Activated naive CD4-positive, alpha-beta T cell treated with anti-CD3 and anti-CD28 coated beads, Interleukin-2, amount 50 U/mL, for 16 hours (primary cell): ENCODE data around the gene NAV2.
A peak's percentile ranks its signal among the peaks of the same experiment; 100 is the strongest.
"Not testable (repeated sequence)": the region's sequence is repeated elsewhere in the genome, so short reads cannot be mapped to it uniquely, and the experiment has no call there.

Experiments used
- DNase-seq: peaks from one replicate; pipeline ENCODE4 v3.0.0-alpha.2; 2020

Gene NAV2

GRCh38 chr11:20105427-20105826 lies 392.8 kb downstream of the NAV2 start:
- no peak for DNase-seq

GRCh38 chr11:20109731-20110445 lies 397.3 kb downstream of the NAV2 start:
- no peak for DNase-seq

DNA sequence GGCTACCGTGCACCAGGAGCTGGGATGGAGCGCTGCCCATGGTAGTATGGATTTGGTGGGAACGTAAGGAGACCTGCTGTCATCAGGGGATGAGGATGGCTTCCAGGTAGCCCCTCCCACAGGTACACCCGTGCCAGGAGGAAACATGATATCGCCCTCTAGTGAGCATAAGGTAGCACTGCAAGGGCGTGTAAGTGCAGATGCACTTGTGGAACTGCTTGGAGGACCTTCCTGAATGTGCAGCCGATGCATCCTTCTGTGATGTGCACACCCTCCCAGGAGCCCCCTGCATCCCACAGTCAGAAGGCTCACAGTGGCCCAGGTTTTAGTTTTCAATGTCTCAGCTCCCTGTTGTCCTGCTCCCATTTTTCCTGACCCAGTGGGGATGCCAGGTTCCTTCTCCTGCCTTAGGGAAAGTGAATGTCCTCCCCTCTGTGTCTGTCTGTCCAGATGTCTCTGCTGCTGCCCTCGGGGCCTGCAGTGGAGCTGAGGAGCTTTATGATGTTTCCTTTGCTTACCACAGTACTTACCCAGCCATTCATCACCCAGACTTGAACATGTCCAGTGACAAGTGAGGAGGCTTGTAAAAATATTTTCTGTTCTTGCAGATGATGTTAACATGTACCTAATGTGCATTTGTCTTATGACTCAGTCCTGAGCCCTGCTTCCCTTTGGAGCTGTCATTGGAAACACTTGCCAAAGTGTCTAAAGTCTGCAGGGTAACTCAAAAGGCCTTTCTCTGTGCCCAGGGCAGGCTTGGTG lies 398.5 kb downstream of the NAV2 start:
- DNase-seq, result peak; percentile 20

DNA sequence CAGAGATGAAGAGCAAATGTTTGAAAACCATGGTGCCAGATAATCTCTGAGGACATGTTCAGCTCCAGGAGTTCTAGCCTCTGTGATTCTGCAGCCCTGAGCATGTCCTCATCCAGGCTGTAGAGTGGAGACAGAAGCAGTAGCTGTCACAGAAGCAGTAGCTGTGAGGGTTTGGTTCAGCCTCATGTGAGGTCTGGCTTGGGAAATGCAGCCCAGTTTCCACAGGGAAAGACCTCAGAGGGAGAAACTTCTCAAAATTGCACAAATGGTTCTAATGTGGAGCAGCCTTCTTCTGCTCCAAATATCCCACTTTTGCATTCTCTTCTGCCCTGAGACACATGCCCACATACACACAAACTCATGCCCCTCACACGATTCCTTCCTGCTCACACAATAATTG lies 399.2 kb downstream of the NAV2 start:
- no peak for DNase-seq

DNA sequence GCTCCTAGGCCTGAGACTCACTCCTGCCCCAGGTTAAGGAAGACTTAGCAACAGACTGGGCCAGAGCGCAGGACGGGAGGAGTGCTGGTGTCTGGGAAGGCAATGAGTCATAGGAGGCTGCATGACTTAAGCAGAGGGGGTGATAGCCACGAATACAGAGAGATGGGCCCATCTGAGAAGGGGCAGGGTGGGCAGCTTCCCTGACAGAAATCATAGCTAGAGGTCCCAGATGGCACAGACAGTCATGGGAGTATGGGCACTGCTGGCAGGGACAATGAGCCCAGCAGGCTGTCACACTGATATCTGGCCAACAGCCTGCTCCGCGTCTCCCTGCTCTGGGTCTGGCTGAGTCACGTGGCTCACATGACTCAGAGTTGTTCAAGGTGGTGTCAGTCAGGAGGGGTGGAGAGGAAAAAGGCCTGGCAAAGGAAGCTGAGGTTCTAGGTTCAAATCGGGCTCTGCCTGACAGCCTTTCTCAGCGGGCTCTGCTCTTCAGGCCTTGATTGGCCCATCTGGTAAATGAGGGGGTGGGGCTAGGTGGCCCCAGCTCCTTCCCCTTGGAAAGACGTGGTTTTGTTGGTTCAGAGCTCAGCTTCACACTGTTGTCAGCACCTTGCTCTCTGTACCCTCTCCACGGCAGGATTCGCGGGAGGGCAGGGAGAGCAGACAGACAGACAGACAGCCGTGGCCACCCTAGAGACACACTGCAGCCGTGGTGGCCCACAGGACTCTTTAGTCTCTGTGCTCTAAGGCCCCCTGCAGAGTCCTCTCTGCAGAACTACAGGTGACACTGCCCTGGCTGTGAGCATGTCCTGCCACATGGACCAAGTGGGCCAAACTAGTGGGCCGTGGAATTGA lies 399.9 kb downstream of the NAV2 start:
- DNase-seq, result no peak

GRCh38 chr11:20113149-20113438 lies 400.5 kb downstream of the NAV2 start:
- DNase-seq, result no peak

DNA sequence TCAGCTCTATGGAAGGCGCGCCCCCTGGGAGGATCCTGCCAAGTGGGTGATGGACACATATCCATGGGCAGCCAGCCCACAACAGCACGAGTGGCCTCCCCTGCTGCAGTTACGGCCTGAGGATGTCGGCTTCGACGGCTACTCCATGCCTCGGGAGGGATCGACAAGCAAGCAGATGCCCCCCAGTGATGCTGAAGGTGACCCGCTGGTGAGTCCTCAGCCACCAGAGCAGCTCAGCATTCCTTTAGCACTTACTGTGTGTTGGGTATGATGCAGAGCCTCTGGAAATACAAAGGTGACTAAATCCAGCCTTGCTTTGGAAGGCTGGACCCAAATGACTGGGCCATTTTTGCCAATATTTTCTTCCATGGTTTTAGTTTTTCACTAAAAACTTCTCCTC lies 402.0 kb downstream of the NAV2 start:
- no peak for DNase-seq

DNA sequence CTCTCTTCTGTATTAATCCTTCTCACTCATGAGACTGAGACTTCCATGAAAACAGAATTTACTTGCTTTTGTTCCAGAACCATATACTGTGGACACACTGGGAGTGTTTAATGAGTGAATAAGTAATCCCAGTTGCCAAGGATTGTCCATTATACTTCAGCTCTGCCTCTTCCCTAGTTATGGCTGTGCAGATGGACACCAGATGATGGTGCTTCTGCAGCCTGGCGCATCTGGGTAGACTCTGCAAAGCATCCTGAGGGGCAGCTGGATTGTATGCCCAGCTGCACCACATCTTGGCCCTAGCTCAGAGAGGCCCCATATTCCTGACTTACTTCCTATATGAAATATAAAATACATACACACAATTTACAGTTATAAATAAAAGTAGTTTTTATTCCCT lies 404.2 kb downstream of the NAV2 start:
- no peak for DNase-seq

DNA sequence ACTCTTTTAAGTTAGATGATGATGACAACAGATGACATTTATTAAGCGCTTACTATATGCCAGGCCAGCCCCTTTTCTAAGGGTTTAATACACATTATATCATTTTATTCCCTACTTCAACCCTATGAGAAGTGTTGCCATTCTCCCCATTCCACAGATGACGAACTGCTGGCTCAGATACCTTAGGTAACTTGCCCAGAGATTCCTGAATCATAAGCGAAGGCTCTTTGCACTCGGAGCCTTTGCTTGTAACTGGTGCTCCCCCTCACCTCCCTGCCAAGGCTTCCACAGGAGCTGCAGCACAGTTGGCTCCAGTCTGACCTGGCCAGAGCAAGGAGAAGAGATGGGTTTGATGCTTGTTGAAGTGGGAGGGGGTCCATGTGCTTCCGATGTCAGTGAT lies 404.7 kb downstream of the NAV2 start:
- DNase-seq, result no peak

DNA sequence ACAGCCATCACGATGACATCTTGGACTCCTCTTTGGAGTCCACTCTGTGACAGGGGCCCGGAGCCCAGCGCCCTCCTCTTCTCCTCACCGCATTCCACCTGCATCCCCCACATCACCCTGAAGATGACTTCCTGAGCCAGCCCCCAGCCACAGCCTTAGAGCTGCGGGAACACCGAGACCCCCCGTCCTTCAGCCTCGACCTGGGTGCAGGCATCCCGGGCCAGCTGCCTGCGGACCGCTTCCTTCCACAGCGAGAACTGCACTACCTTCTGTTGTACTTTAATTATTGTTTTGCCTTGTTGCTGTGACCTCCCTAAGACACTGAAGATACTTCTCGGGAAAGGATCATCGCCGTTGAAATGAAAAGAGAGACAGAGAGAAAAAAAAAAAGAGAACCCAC lies 405.6 kb downstream of the NAV2 start:
- DNase-seq, result no peak

DNA sequence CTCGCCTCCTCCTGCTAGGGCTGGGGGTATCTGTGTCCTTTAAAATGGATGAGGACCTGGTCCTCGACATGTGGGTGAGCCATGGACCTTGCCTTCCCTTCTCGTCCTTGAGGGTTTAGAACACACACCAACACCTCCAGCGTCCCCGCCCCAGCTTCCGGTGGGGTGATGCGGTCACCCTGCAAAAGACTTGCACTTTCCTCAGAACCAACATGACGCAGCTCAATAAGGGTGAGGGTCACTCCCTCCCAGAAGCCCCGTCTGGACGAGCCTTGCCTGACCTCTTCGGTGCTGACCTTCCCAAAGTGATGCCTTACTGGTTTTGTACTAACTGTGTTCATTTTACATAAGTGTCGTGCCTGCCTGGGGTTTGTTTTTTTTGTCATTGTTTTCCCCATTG lies 406.7 kb downstream of the NAV2 start:
- no peak for DNase-seq

DNA sequence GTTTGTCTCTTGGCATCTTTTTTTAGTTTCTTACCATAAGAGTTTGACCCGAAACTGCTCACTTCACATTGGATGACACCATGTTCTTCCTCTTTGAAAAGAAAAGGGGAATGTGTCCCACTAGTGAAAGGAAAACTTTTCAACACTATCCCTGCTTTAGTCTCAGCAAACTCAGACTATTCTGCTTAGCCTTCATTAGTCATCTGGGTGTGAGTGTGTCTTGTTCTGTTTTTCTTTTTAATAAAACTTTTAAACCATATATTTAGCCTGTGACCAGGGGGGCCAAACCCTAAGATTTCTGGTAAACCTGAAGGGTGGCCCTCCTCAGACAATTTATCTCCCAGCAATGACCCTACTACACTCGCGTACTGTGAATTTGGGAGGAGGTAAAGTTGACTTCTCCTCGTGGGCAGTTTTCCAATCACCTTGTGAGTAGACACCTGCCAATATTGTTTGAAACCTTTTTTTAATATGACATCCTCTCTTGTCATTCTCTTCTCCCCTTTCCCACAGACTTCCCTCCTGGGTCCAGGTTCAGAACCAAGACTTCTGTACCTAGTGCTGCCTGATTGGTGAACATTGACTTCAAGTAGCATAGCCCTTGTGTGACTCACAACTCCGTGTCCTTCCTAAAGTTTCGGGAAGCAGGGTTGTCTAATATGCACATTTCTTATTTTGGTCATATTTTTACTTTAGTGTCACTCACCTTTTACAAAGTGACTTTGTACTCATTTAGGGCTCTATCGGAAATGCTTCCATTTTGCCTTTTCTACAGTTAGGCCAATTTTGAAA lies 407.7 kb downstream of the NAV2 start:
- DNase-seq, result no peak

GRCh38 chr11:20122131-20122530 lies 409.5 kb downstream of the NAV2 start:
- no peak for DNase-seq

DNA sequence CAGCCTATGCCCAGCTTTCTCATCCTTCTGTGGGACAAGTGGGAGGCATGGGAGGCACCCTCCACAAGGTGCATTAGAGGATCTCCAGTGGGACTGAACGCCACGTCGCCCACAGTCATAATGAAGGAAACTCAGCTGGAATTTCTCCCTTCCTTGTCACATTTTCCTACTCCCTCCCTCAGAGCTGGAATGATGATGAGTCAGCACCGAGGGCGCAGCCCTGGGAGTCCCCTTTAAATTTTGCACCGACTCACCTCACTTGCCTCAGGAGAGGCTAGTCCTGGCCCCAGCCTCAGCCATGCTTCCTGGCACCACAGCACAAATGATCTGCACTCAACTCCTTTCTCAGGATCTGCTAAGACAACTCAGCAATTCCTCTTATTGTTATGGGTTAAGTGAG lies 413.3 kb downstream of the NAV2 start:
- no peak for DNase-seq

DNA sequence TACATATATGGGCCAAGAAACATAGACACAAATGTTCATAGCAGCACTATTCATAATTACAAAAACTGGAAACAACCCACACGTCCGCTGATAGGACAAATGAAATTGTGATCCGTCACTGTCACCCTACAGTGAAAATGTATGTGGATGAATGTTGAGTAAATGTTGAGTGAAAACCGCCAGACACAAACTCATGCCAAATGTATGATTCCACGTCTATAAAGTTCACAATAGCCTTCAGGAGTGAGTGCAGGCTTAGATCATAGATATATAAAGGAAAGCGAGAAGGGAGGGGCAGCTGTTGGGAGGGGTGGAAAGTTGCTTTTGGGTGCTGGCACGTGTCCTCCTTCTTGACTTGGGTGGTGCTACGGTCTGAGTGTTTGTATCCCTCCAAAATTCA lies 414.1 kb downstream of the NAV2 start:
- DNase-seq, result no peak

DNA sequence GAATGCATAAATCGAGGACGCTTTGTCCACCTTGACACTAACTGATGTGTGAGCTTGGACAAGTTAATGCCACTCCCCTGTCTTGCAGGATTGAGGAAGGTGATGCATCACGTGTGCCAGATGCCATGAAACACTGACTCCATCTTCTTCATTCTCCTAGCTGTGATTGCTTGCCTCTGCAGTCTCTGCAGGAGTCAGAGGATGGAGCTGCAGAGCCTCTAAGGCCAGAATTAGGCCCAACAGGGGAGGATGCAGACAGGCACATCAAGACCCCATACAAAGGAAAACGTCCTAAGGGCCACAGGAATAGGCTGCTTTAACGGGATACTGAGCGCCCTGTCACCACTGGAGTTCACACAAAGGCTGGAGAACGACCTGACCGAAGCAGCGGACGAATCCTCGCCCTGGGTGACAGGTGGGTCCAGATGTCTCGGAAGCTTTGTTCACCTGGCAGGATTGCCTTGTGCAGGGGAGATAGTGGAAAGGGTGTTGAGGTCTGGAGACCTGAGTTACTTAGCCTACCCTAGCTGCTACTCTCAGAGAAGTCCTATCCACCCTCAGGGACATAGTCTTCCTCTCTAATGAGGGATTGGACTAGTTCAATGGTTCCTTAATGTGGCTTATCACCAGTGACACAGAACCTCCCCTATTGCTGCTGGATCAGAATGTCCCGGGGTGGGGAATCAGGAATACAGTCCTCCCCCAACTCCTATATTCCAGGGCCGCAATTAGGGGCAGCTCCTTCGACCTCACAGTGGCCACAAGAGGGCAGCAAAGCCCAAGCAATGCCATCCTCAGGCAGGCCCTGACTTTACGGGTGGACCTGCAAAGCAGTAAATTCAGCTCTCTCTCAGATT lies 415.3 kb downstream of the NAV2 start:
- DNase-seq, result peak; percentile 77

DNA sequence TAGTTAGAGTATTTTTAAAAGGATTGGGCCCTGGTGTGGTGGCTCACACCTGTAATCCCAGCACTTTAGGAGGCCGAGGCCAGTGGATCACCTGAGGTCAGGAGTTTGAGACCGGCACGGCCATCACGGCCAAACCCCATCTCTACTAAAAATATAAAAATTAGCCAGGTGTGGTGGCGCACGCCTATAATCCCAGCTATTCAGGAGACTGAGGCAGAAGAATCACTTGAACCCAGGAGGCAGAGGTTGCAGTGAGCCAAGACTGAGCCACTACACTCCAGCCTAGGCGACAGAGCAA lies 415.8 kb downstream of the NAV2 start:
- not testable (repeated sequence) for DNase-seq

DNA sequence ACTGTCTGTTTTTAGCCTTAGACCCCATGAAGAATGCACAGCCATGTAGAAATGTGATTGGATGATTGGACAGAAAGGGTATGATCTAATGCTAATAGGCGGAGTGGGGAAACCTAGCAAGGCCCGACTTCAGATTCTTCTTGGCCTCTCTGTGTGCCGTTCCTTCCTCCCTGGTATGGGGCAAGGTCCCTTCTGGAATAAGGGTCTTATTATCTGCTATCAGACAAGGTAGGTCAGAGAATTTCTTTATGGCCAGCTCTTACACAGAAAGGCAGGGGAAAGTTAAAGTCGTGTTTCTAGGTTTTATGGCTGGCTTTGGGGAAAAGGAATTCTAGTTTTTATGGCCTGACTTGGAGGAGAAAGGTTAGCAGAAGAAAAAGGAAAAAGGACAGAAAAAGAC lies 417.0 kb downstream of the NAV2 start:
- no peak for DNase-seq

- DNase-seq, result peak; percentile 36
Observed at GRCh38 chr11:20131788-20132666, 419.4 kb downstream of the NAV2 start.

- DNase-seq, result no peak
Observed at GRCh38 chr11:20132667-20133039, 420.0 kb downstream of the NAV2 start.

DNA sequence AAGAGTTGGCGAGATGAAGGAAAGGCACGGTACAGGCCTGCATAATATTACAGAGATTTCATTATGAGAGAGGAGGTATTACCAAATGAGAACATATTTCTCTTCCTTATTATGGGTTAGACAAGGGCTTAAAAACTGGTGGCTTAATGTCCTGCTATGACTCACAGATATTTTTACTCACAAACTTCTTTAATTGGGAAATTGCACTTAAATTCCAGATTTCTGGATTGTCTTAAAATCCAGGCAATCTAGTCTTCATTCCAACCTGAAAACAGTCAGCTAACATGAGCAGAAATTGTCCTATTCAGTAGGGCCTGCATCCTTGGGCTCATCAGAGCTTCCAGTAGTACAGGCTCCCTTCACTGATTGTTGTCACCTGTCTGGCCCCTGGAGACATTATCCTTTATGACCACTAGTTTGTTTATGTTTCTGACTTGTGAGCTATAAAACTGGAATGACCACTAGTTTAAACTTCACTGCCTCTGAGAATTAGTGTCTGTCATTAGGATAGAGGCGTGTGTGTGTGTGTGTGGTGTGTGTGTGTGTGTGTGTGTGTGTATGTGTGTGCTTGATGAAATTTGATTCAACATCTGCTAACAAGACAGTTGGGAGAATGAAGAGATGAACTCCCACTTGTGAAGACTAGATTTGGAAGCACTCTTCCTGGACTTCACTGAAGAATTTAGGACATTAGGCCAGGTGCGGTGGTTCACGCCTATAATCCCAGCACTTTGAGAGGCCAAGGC lies 422.5 kb downstream of the NAV2 start:
- DNase-seq, result no peak
